Measurements from ENCODE around the gene MCM7. TPM values are rescaled to one million over a fixed set of nuclear protein-coding genes. Genes with fewer than 3 reads are reported as not detected.
A peak's percentile ranks its signal among the peaks of the same experiment; 100 is the strongest.

MCM7 gene
- total and polyA plus RNA-seq, 10 of the 15 experiments (the other 5 are each of a cell fraction or from before 2014, with no cell fraction given) = 183 to 383 (median 244) TPM

DNA sequence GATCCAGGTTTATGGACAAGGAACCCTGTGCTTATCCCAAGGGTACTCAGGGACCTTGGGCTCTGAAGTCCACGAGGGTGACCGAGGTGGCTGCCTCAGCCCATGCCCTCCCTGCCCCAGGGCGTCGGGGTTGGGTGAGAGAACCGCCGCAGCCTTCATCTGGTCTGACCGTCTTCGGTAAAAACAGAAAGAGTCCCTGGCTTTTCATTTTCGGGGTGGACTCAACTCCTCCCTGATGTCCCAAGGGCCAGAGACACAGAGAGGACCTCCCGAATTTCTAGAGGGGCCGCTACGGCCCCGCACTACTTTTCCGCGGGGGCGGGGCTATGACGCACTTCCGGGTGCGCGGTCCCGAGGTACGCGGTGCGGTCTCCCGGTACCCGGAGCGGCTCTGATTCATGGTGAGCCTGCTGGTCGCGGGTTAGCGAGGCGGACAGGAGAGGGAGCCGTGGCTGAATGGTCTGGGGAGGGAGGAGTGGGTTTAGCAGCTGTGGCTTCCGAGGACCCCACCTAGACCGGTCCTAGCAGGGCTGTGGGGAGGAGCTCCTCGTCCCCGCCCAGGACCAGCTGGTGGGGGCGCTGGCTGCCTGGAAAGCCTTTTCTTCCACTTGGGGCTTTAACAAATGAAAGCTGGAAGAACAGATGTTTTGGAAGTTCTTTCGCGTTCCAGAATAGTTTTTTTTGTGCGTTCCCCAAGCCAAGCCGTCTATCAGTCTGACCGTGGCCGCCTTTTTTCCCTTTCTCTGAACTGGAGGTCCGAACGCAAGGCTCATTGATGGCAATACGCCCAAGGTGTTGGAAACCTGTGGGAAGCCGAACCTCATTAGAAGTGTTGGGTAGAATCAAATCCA lies 51.5 kb downstream of the MCM7 start, which contains the start of gene ZSCAN21 (continued):
- 0 out of 4 replicates have a peak, but pooled peaks of 1 of the 2 experiments have one; percentile 51 for TF ChIP-seq SRF (IDR thresholded peaks at IDR 0.05; ENCODE audit: low read depth in 2 of 2, low read length in 2 of 2)
- TF ChIP-seq NFXL1 (IDR thresholded peaks at IDR 0.05; ENCODE audit: borderline replicate concordance) = no peak
- peak; percentile 42; the same call in 1 of the 2 replicates for TF ChIP-seq TCF12 (IDR thresholded peaks at IDR 0.05; ENCODE audit: low read depth, low read length)
- TF ChIP-seq ZNF217 (IDR thresholded peaks at IDR 0.05) = no peak
- TF ChIP-seq MEF2B (IDR thresholded peaks at IDR 0.05; ENCODE audit: partially characterized antibody, poor library complexity, severe bottlenecking) = peak; percentile 50
- no peak for TF ChIP-seq SMARCA5 (IDR thresholded peaks at IDR 0.05)
- no peak for TF ChIP-seq PAX5 (IDR thresholded peaks at IDR 0.05; ENCODE audit: borderline replicate concordance, low read depth, low read length)
- no peak for TF ChIP-seq EP300 (IDR thresholded peaks at IDR 0.05; ENCODE audit: borderline replicate concordance in 1 of 2, control insufficient read depth in 1 of 2, low read depth in 2 of 2, low read length in 2 of 2)
- peak; percentile 95 for TF ChIP-seq POLR2A (IDR thresholded peaks at IDR 0.05; ENCODE audit: low read depth, low read length)

GRCh38 chr7:100048680-100049079 lies 52.5 kb downstream of the MCM7 start:
- H3K36me3 ChIP-seq (ENCODE audit: control insufficient read depth in 2 of 2, insufficient read depth in 2 of 2, low read length in 1 of 2) = no peaks in the 10 kb centered on the region
- TF ChIP-seq IRF4 (IDR thresholded peaks at IDR 0.05; ENCODE audit: low read depth, low read length) = no peak
- no peak for TF ChIP-seq JUND (IDR thresholded peaks at IDR 0.05; ENCODE audit: low read depth, low read length)
- TF ChIP-seq, protein P1, sequence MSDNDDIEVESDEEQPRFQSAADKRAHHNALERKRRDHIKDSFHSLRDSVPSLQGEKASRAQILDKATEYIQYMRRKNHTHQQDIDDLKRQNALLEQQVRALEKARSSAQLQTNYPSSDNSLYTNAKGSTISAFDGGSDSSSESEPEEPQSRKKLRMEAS (IDR thresholded peaks at IDR 0.05; ENCODE audit: low read depth, low read length) = no peak
- no peak for TF ChIP-seq SPI1 (IDR thresholded peaks at IDR 0.05; ENCODE audit: borderline replicate concordance, insufficient read depth, low read depth, low read length)
- TF ChIP-seq SUZ12 (IDR thresholded peaks at IDR 0.05; ENCODE audit: unreplicated experiment) = no peak
- TF ChIP-seq POLR2AphosphoS5 (IDR thresholded peaks at IDR 0.05; ENCODE audit: low read length) = no peak
- no peak overlapping the region for H3K4me3 ChIP-seq
- no peak overlapping the region for H3K27ac ChIP-seq (ENCODE audit: control insufficient read depth, insufficient read depth)
- 47% methylated on average over 4 of the region's 4 CpGs for WGBS (ENCODE audit: insufficient coverage, insufficient replicate concordance, low lambda C conversion rate, missing lambda C conversion rate)
- ChIA-PET POLR2A (no interaction called here), SMC1A (ENCODE audit: uncharacterized antibody, unreplicated experiment) (interaction anchor here (0.9 to 2.9 kb wide), 2 partner anchors 51 to 141 kb away, joined by 3 to 6 read pairs; no protein-coding TSS in a partner anchor), CTCF (interaction anchor here (0.7 to 1.4 kb wide), 3 partner anchors 10 to 51 kb away, joined by 3 to 4 read pairs (median 4); no protein-coding TSS in a partner anchor), RAD21 (ENCODE audit: unreplicated experiment) (interaction anchor here (1.9 kb wide), 1 partner anchor 11 kb away, joined by 10 read pairs; no protein-coding TSS in a partner anchor)
- H4K20me1 ChIP-seq (ENCODE audit: control insufficient read depth, insufficient read depth) = no peaks in the 10 kb centered on the region
- no peaks in the 10 kb centered on the region for H3K27me3 ChIP-seq (replicated peaks in 1 of 2; ENCODE audit: control insufficient read depth in 2 of 2, insufficient read depth in 2 of 2, low read length in 1 of 2)
- H3K79me2 ChIP-seq (ENCODE audit: control insufficient read depth, insufficient read depth, low read length) = peaks cover 3% of the 10 kb centered on the region; the same call in 1 of the 2 replicates
- no peaks in the 10 kb centered on the region for H3K9me3 ChIP-seq (replicated peaks; ENCODE audit: control insufficient read depth, insufficient read depth, low read length)
- FAIRE-seq = no peak
- no peak for ATAC-seq
- H3K4me2 ChIP-seq (ENCODE audit: control insufficient read depth, insufficient read depth) = no peak overlapping the region
- no TSS peak for BruUV-seq (replicated peaks)
- H3K4me1 ChIP-seq (ENCODE audit: control insufficient read depth, insufficient read depth, low read length) = peaks cover 7% of the 10 kb centered on the region
- H2AFZ ChIP-seq (ENCODE audit: control insufficient read depth, low read depth, low read length) = peak overlapping the region; percentile 99
- no peak for DNase-seq (ENCODE audit: low read depth, low spot score)
- H3K9ac ChIP-seq (ENCODE audit: control insufficient read depth, insufficient read depth, low read length) = no peak overlapping the region
- intact Hi-C loops (cut with micrococcal nuclease; ENCODE audit: unreplicated experiment) = loop anchor here (2.0 to 5.0 kb wide), 2 partner anchors 52 to 131 kb away; partner anchors contain the start of gene TRIM4
- in situ Hi-C loops (cut with MboI) = no loop called here
